Endothelial cell of umbilical vein (primary cell): ENCODE measurements around the gene HHATL. TPM values are rescaled to one million over a fixed set of nuclear protein-coding genes. Genes with fewer than 3 reads are reported as not detected.

Source experiments
- BruUV-seq: library from RNA; stranded (reverse); fragments of 400-500 nt; replicated peaks from 2 replicates; lab custom pipeline; 2021; lab: Mats Ljungman, UMichigan
- CTCF ChIA-PET: fragments of 300-600, 350-600 bp; sonication (Branson Sonifier 250); formaldehyde crosslinking; loops from one replicate; lab custom pipeline; 2021; ENCODE audit warnings: antibody characterized with exemption, inconsistent platforms; lab: Charles Lee
- POLR2A ChIA-PET: fragments of 300-600, 350-600 bp; sonication (Branson Sonifier 250); formaldehyde crosslinking; loops from one replicate; lab custom pipeline; 2021; ENCODE audit warnings: antibody characterized with exemption, inconsistent platforms; lab: Charles Lee
- DNase-seq: peaks from one replicate; pipeline ENCODE4 v3.0.0-alpha.2; 2011; ENCODE audit warnings: low read depth, low spot score
- FAIRE-seq: peaks from 2 replicates; lab custom pipeline; 2011; peaks lifted over from hg19 to GRCh38; lab: Jason Lieb, UNC
- H2AFZ ChIP-seq: 2 replicates; pipeline ENCODE4 v1.6.0; 2012; ENCODE audit warnings: low read depth, low read length, control low read depth, inconsistent platforms
- H3K27ac ChIP-seq: 2 replicates; pipeline ENCODE4 v1.5.1; 2011; ENCODE audit warnings: low read depth, mild to moderate bottlenecking, control low read depth, low read length, moderate library complexity; ENCODE audit not compliant: insufficient read depth
- H3K27me3 ChIP-seq, 2 experiments: 2 replicates each; pipeline versions ENCODE4 v1.6.0 to v1.6.1; 2011; ENCODE audit warnings: low read length in 2 of 2, mixed read lengths in 1 of 2; ENCODE audit not compliant: control insufficient read depth in 2 of 2, insufficient read depth in 2 of 2
- H3K36me3 ChIP-seq, 2 experiments: 2 replicates in 1 of 2; 3 replicates in 1 of 2; pipeline ENCODE4 v1.5.1; 2011; ENCODE audit warnings: low read length in 2 of 2, mild to moderate bottlenecking in 1 of 2, moderate library complexity in 1 of 2; ENCODE audit not compliant: control insufficient read depth in 2 of 2, insufficient read depth in 2 of 2; ENCODE audit errors: extremely low read depth in 1 of 2
- H3K4me1 ChIP-seq: 3 replicates; pipeline ENCODE4 v1.5.1; 2011; ENCODE audit warnings: mild to moderate bottlenecking, low read length; ENCODE audit not compliant: control insufficient read depth, insufficient read depth; ENCODE audit errors: extremely low read depth
- H3K4me2 ChIP-seq: 2 replicates; pipeline ENCODE4 v1.6.1; 2011; ENCODE audit warnings: low read length, control low read depth, mixed read lengths; ENCODE audit not compliant: insufficient read depth
- H3K4me3 ChIP-seq, 3 experiments: fragments of 200-600 bp in 1 of 3; sonication (generic), shearing (Covaris generic) in 1 of 3; replicated peaks in 1 of 3; 2 replicates each; pipeline ENCODE4 v1.5.1; 2011 to 2016; ENCODE audit warnings: control low read depth in 3 of 3, low read length in 3 of 3, mild to moderate bottlenecking in 2 of 3, inconsistent platforms in 1 of 3, low read depth in 1 of 3, moderate library complexity in 1 of 3; ENCODE audit not compliant: insufficient read depth in 1 of 3
- H3K79me2 ChIP-seq: 2 replicates; pipeline ENCODE4 v1.6.0; 2012; ENCODE audit warnings: low read length, inconsistent platforms; ENCODE audit not compliant: control insufficient read depth, insufficient read depth
- H3K9ac ChIP-seq: replicated peaks from 2 replicates; pipeline ENCODE3; 2011; ENCODE audit warnings: low read length, control low read depth; ENCODE audit not compliant: insufficient read depth; ENCODE audit errors: extremely low read depth
- H3K9me1 ChIP-seq: replicated peaks from 3 replicates; pipeline ENCODE4 v1.6.0; 2011; ENCODE audit warnings: mild to moderate bottlenecking, low read length; ENCODE audit not compliant: control insufficient read depth, insufficient read depth; ENCODE audit errors: extremely low read depth
- H3K9me3 ChIP-seq: replicated peaks from 2 replicates; pipeline ENCODE4 v1.5.1; 2012; ENCODE audit warnings: low read length, inconsistent platforms; ENCODE audit not compliant: control insufficient read depth, insufficient read depth
- H4K20me1 ChIP-seq: replicated peaks from 2 replicates; pipeline ENCODE3; 2011; ENCODE audit warnings: mild to moderate bottlenecking, low read length; ENCODE audit not compliant: control insufficient read depth, insufficient read depth; ENCODE audit errors: extremely low read depth
- EZH2 ChIP-seq: IDR thresholded peaks from 2 replicates; pipeline ENCODE4 v1.6.1; 2012; ENCODE audit warnings: borderline replicate concordance, low read depth, mild to moderate bottlenecking, moderate library complexity, low read length, inconsistent platforms; ENCODE audit not compliant: severe bottlenecking
- FOS ChIP-seq: IDR thresholded peaks from 2 replicates; pipeline ENCODE4 v1.6.1; 2011; ENCODE audit warnings: mild to moderate bottlenecking, low read length, moderate library complexity, borderline replicate concordance; ENCODE audit not compliant: insufficient read depth
- GATA2 ChIP-seq: IDR thresholded peaks from 2 replicates; pipeline ENCODE4 v1.7.0; 2011; ENCODE audit warnings: low read depth, mild to moderate bottlenecking, moderate library complexity, mixed read lengths, low read length; ENCODE audit not compliant: insufficient read length, insufficient read depth
- JUN ChIP-seq: IDR thresholded peaks from 2 replicates; pipeline ENCODE4 v1.6.1; 2011; ENCODE audit warnings: borderline replicate concordance, low read depth; ENCODE audit not compliant: insufficient read length, insufficient read depth
- MYC ChIP-seq: IDR thresholded peaks from one replicate; pipeline ENCODE4 v1.6.1; 2011; ENCODE audit warnings: mild to moderate bottlenecking, low read depth, low read length
- POLR2A ChIP-seq: IDR thresholded peaks from 2 replicates; pipeline ENCODE4 v1.6.1; 2012; ENCODE audit warnings: low read depth, mild to moderate bottlenecking, control low read depth, low read length
- POLR2AphosphoS5 ChIP-seq: IDR thresholded peaks from 2 replicates; pipeline ENCODE4 v1.6.1; 2012; ENCODE audit warnings: low read depth, mild to moderate bottlenecking, control low read depth, low read length, moderate library complexity; ENCODE audit not compliant: insufficient read depth
- dilution Hi-C: fragments of 300-500 bp; cut with MboI; formaldehyde crosslinking; loops from one replicate; pipeline ENCODE4 v1.15.0; 2019; ENCODE audit warnings: low sequenced_read_pairs; ENCODE audit not compliant: extremely low pct_ligation_motif_present
- intact Hi-C: fragments of 100-400 bp; cut with micrococcal nuclease; formaldehyde crosslinking; loops from one replicate; pipeline ENCODE4 v1.10.0; 2022
- polyA plus RNA-seq, 4 experiments: library from polyadenylated mRNA; depleted of rRNA in 3 of 4; stranded (reverse) in 3 of 4; unstranded in 1 of 4; fragments of >200 nt; gene quantifications; 2 replicates each; pipeline versions ENCODE4 v1.2.1 to v1.2.3, GENCODE V29; 2011 to 2012; ENCODE audit warnings: missing spikeins in 1 of 4
- total RNA-seq: library from RNA; stranded (reverse); gene quantifications from 2 replicates; pipeline ENCODE4 v1.2.3, GENCODE V29; 2021
- TF ChIP-seq, protein P1 (sequence below), 2 donors: IDR thresholded peaks; 1 replicate in 1 of 2; 2 replicates in 1 of 2; pipeline ENCODE4 v1.5.1; 2011; ENCODE audit warnings: low read length in 2 of 2, mild to moderate bottlenecking in 2 of 2, moderate library complexity in 2 of 2, control low read depth in 1 of 2, inconsistent platforms in 1 of 2, low read depth in 1 of 2; ENCODE audit not compliant: insufficient read depth in 1 of 2; ENCODE audit errors: extremely low read depth in 1 of 2
- TF ChIP-seq, protein P2 (sequence below): IDR thresholded peaks from 2 replicates; pipeline ENCODE4 v1.6.1; 2011; ENCODE audit not compliant: insufficient read depth, insufficient read length

The HHATL gene
- total and polyA plus RNA-seq, 2 donors (not counting 3 experiments of a cell fraction or from before 2014, with no cell fraction given), result not detected

DNA sequence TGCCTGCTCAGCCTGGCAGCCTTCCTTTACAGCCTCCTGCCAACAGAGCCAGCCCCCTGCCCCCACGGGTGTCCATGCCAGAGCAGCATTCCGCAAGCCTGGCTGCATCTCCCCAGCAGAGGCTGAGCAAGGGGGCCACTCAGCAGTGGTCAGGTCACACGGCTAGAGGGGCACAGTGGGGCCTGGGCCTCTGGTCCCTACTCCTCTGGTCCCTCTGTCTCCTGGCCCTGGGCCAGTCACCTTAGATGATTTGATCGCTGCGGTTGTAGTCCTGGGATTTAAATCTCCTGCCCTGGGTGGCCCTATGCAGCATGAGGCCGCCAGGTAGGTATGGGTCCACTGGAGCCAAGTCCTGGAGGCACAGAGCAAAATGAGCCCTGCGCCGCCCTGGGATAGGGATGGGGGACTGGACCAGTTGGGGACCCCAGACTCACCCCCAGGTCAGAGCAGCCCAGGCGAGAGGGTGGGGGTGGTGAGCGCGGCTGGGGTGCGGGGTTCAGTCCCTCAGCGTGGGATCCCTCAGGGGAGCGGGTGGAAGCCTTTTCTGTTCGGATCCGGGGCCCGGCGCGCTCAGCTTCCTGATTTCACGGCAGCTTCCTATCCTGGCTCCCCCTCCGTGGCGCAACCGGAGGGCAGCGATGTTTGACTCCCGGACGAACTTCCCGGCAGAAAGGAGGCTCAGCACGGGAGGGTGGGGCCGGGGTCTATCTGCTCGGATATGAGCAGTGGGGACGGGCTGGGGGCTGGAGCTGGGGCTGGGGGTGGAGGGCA is 48.9 kb downstream of the HHATL start, which contains the start of gene ZBTB47:
Gene ZBTB47 (plus strand): TSS at position 138 of the 771 bp plus-strand sequence. CDS start 4,659 bp downstream, outside the sequence.
- intact Hi-C loops (loop anchor here (2.0 kb wide), 2 partner anchors 31 to 71 kb away; partner anchors contain the start of gene KLHL40), dilution Hi-C loops (no loop called here)
- TF ChIP-seq JUN (no peak), GATA2 (no peak), MYC (no peak), POLR2AphosphoS5 (no peak), EZH2 (no peak), FOS (no peak), POLR2A (no peak)
- TF ChIP-seq, protein P1, sequence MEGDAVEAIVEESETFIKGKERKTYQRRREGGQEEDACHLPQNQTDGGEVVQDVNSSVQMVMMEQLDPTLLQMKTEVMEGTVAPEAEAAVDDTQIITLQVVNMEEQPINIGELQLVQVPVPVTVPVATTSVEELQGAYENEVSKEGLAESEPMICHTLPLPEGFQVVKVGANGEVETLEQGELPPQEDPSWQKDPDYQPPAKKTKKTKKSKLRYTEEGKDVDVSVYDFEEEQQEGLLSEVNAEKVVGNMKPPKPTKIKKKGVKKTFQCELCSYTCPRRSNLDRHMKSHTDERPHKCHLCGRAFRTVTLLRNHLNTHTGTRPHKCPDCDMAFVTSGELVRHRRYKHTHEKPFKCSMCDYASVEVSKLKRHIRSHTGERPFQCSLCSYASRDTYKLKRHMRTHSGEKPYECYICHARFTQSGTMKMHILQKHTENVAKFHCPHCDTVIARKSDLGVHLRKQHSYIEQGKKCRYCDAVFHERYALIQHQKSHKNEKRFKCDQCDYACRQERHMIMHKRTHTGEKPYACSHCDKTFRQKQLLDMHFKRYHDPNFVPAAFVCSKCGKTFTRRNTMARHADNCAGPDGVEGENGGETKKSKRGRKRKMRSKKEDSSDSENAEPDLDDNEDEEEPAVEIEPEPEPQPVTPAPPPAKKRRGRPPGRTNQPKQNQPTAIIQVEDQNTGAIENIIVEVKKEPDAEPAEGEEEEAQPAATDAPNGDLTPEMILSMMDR (IDR thresholded peaks at IDR 0.05; ENCODE audit: extremely low read depth in 1 of 2, insufficient read depth in 1 of 2, low read depth in 1 of 2, low read length in 2 of 2), result no peak
- TF ChIP-seq, protein P2, sequence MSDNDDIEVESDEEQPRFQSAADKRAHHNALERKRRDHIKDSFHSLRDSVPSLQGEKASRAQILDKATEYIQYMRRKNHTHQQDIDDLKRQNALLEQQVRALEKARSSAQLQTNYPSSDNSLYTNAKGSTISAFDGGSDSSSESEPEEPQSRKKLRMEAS, result no peak
- Histone ChIP-seq H4K20me1 (no peaks in the 10 kb centered on the region), H3K9me3 (no peaks in the 10 kb centered on the region), H3K4me3 (peak within 1 kb of the TSS; percentile 76 to 78 (median 77)), H2AFZ (peak within 1 kb of the TSS; percentile 67), H3K4me1 (peaks cover 36% of the 10 kb centered on the region), H3K36me3 (peaks cover 0 to 12% of the 10 kb centered on the region in 2 experiments), H3K27me3 (no peaks in the 10 kb centered on the region), H3K9ac (peak within 1 kb of the TSS; percentile 87), H3K9me1 (no peaks in the 10 kb centered on the region), H3K4me2 (peak within 1 kb of the TSS; percentile 79), H3K27ac (peak within 1 kb of the TSS; percentile 74), H3K79me2 (peaks cover 37% of the 10 kb centered on the region)
- ChIA-PET CTCF (interaction anchor here (0.7 to 0.9 kb wide), 3 partner anchors 12 to 90 kb away, joined by 3 read pairs; partner anchors contain the start of gene NKTR), POLR2A (interaction anchor here (0.7 kb wide), 2 partner anchors 14 to 63 kb away, joined by 3 to 12 read pairs; no protein-coding TSS in a partner anchor)
- TSS peak; percentile 27 for BruUV-seq
- DNase-seq (peak; percentile 33), FAIRE-seq (peak; percentile 62)
